ENCODE data around the gene MLLT3.

The MLLT3 gene

DNA sequence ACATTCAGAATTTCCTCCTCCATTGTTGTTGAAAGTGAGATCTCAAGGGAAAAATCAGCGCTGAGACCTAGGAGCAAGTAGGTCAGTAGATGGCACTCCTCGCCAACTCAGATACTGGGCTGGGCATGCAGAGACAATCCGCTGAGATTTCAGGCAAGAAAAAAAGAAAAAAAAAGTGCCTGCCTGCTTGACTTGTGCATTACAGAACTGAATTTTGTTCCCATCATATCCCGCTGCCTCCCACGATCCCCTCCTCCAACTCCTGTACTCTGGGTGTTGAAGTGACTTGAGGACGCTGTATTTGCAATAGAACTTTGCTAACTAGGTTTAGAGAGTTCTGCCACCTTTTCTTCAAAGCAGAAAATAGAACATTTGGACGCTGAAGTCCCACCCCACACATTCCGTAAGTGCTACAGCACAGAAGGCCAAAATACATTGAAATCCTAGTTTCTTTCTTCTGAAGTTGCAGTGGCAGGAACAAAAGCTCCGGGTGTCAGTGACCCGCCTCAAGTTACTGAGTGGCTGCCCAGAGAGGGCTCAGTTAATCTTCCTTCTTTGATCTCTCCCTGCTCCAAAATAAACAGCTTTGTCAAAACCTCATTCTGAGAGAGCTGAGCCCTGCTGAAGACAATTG lies 265.8 kb downstream of the MLLT3 start:
- no peak for FAIRE-seq
- peak; percentile 36 for DNase-seq (ENCODE audit: insufficient read length, low spot score)

DNA sequence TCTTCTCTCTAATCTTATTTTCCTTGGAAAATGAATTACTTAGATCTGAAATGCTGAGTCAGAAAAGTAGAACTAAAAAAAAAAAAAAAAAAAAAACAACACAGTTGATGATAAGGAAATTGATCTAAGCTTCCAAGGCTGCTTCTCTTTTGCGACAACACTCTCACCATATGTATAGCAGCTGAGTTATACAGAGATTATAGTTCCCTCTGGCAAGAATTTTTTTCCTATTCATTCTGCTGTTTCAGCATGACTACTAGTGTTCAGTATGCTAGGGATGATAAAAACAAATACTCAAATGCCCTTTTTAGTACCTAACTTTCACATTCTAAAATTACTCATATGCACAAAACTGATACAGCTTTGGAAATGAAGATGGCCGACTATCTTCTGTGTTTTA lies 267.3 kb downstream of the MLLT3 start:
- DNase-seq (ENCODE audit: insufficient read length, low spot score) (no peak), FAIRE-seq (no peak)

DNA sequence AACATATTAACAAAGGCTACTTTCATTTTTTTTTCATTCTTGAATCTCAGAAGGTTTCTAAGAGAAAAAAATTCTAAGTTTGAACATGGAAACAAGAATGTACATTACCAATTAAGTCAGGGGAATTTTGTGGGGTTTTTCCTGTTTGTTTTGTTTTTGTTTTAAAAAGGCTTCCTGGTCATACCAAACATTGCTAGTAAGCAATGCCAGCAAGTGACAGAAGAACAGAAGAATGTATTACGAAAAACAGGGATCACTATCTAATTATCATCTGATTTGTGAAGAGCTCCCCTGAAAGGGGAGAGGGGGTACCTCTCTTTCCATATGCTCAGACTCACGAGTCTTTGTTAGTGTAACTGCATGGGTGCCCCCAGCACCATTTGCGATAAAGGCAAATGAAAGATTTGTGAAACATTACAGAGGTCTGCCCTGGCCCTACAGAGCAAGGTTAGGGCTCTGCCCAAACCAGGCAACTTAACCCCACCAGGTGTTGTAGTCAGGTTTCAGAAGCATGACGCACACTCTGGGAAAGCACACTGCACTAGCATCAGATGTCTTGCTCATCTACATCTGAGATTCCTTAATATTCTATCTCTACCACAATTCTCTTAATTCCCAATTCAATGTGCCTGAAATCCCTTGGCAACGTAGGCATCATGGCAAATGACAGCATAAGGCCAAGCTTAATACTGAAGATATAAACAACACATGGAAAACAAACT lies 268.2 kb downstream of the MLLT3 start:
- FAIRE-seq: no peak

DNA sequence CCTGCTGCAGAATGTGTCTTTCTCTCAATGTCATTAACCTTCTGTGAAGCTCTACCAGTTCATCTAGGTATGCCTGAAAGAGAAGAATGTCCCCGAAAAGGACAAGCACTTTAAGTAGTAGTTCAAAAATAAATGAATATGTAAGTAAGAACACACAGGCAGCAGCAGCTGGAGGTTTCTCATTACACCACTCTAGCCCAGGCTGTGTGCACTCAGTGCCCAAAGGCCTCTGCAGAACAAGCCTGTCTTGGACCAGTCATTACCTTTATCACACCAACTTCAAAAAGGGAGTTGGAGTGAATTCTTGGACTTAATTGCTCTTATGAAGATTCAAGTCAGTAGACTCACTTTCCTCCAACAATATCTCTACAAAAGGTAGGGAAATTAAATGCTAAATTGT lies 268.8 kb downstream of the MLLT3 start:
- FAIRE-seq (no peak), DNase-seq (ENCODE audit: insufficient read length, low spot score) (no peak)

More for the DNA sequence above, 268.2 kb downstream of the MLLT3 start:
- no peak for DNase-seq (ENCODE audit: insufficient read length, low spot score)

DNA sequence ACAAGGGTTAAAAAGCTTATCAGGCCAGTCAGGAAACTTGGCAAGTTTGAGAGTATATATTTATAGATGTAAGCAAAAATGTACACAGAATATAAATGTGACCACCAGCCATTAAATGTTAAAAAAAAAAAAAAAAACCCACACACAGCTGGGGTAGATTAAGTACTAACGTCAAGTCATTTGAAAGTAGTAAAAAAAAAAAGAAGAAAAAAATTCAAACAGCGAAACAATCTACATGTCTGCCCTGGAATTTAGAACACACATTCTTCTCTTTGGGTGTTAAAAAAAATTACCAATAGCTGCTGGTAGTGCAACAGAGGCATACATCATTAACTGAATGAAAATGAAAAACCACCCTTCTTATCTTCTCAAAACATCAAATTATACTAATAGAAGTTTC lies 269.7 kb downstream of the MLLT3 start:
- FAIRE-seq: no peak
- DNase-seq (ENCODE audit: insufficient read length, low spot score): no peak

DNA sequence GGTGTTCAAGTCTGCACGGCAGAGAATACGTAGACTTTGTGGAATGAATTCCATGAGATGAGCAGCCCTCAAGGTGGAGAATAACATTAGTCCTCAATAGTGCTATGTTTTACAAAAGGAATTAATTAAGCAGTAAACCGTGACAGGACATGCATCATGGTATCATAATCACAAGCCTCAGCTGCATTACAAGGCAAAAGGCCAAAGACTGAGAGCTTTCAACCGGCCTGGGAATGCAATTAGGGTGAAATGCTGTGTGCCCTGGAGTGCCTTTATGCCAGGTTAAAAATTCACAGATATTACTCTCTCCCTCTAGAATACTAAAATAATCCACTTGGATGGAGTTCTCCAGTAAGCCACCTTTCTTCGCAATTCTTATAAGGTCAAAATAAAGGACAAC lies 270.6 kb downstream of the MLLT3 start:
- DNase-seq (ENCODE audit: insufficient read length, low spot score) (no peak), FAIRE-seq (no peak)

DNA sequence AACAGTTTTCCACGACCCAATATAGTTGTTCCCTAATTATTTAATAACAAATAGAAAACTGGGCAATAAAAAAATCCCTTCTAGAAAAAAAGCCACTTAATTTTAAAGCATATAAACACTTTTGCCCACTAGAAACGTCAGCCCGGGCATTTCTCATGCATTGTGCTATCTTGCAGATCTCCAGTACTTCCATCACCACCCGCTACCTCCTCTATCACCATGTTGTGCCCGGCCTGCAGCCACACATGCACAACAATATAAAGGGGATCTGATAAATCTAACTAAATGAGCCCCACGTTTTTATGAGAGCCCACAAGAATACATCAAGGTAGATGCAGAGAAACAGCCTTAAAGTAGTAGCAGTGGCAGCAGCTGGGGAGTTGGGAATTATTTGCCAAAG lies 272.7 kb downstream of the MLLT3 start:
- FAIRE-seq (no peak), DNase-seq (ENCODE audit: insufficient read length, low spot score) (no peak)

DNA sequence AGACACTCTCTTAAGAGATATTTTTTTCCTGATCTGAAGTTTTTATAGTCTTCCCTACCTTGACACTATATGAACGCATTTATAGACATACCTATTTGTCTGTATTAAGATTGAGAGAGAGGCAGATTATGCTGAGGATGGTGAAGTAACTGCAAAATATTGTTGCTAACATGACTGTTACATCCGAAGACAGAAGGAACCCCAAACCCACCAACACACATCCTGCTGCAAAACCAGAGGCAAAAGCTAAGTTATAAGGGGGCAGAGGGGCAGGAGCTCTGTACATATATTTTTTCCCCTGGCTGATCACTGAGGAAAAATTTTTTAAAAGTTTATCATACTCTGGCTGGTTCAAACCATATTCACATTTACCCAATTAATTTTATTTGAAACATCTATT lies 279.0 kb downstream of the MLLT3 start:
- FAIRE-seq (no peak), DNase-seq (ENCODE audit: insufficient read length, low spot score) (no peak)

DNA sequence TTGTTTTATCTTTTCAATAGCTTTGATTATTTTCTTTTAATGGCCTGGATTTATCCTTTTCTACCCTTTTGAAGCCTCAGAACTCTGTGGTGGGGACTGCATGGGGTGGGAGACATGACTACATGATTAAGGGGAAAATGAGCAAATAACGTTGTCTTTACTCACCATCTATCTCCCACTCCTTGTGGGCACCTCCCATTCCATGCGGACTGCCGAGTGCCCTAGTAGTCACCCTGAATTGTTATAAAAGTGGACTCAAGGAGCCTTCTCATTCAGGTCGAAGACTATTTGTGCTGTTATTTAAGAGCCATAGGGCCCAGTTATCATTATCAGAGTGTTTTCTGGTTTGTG lies 281.8 kb downstream of the MLLT3 start:
- DNase-seq (ENCODE audit: insufficient read length, low spot score) (no peak), FAIRE-seq (no peak)

DNA sequence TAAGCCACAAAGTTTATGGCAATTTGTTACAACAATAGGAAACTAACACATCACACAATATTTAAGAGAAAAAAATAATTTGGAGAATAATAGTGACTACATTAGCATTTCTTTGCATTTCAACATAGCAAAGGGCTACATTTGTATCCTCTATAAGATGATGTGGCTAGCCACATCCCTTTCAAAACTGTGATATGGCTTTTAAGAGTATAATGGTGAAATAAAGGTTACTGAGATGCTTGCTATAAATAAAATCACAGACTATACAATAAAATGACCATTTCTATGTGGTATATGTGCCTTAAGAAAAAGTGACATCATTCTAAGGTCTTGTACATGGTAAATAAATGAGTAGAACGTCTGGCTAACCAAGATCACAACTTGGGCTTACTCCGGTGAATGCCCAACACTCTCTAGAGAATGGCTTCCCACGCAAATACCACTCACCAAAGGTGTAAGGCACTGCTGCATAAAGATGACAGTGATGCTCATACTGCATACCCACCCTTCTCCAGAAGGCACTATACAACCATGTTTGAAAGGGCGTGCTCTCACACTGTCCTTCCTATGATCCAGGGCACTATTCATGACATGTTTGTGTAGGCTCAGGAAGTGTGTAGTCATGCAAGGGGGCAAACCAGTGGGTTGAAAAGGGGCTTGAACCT lies 286.5 kb downstream of the MLLT3 start:
- no peak for DNase-seq (ENCODE audit: insufficient read length, low spot score)
- FAIRE-seq: no peak

DNA sequence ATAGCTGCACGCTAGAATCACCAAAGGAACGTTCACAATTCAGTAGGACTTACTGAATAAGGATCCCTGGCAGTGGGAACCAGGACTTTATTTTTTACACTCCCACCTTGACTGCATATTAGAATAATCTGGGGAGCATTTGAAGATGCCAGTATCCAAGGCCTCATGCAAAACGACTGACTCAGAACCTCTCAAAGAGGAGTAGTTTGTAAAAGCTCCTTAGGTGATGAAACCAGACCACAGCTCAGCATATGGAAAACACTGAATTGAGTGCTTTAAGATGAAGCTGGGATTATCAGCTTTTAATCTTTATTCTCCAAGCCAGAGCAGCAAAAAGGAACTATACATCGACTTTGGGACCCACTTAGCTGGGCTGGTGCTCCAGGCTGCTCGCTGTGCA lies 288.3 kb downstream of the MLLT3 start:
- FAIRE-seq: no peak

DNA sequence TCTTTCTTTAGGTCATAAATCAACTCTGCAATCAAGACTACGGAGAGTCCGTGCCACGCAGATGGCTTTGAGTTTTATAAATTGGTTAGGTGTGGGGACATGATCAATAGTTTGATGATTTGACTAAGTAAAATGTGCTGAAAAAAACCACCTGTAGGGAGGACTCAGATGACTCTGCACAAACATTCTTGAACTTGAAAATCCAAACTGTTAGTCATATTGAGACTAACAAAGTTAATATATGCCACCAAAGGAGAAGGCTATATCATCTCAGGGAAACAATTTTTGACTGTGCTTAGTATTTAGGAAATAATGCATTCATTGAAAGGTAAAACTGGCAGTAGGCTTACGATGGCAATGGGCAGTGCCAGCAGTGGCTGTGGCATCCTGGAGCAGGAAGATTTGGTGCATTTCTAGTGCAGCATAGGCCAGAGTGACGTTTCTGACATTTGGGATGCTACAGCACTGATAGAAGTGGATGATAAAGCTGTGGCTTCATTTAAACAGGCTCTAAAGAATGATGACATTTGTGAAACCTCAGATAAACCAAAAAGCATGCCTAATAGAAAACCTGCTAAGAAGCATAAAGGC lies 291.1 kb downstream of the MLLT3 start:
- no peak for FAIRE-seq
- no peak for DNase-seq (ENCODE audit: insufficient read length, low spot score)

More for the DNA sequence above, 288.3 kb downstream of the MLLT3 start:
- DNase-seq (ENCODE audit: insufficient read length, low spot score): no peak

DNA sequence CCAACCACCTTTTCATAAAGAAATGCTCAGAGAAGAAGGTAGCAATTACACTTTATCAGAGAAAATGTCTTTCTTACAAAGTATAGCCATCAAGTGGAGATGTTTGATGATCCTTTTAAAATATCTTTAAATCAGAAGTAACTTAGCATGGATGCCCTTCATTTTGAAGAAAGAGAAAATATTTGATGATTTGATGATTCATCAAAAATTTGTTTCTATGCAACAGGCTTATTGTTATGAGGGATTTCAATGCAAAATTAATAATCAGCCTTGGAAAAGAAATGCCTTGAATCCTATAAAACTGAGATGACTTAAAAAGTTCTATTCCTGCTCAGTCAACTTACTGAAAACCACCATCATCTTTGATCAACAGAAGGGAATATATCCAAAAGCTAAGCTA lies 291.6 kb downstream of the MLLT3 start:
- no peak for FAIRE-seq
- DNase-seq (ENCODE audit: insufficient read length, low spot score): no peak

DNA sequence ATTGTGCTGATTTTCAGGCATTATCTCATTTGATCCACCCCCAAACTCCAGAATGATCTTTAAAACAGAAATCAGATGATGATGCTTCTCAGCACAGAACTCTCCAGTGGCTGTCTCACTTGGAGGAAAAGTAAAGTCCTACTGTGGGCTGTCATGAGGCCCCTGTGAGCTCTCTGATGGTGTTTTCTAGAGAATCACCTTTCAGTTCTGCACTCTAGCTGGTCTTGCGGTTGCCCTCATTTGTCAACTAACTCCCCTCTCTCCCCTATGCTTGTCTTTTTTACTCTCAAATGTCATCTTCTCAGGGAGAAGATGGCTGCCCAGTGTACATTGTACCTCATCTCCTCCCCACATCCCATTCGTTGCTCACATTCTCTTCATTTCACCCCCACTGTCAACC lies 295.8 kb downstream of the MLLT3 start:
- FAIRE-seq (no peak), DNase-seq (ENCODE audit: insufficient read length, low spot score) (no peak)

DNA sequence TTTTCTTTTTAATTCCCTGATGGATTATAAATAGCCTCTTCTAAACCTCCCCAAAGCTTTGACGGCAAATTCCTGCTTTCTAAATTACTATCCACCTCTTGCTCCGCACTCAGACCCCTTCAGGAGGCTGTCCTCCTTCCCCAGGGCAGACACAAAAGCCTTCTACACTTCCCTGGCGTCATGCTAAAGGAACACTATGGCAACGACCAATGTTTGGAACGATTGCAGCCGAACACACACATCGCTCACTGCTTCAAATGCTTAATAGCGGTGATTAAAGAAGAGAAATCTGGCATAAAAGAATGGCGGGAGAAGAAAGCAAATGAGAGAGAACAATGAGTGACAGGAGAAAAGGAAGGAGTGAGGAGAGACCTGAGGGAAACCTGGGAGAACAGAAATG lies 297.3 kb downstream of the MLLT3 start:
- FAIRE-seq (no peak), DNase-seq (ENCODE audit: insufficient read length, low spot score) (no peak)

DNA sequence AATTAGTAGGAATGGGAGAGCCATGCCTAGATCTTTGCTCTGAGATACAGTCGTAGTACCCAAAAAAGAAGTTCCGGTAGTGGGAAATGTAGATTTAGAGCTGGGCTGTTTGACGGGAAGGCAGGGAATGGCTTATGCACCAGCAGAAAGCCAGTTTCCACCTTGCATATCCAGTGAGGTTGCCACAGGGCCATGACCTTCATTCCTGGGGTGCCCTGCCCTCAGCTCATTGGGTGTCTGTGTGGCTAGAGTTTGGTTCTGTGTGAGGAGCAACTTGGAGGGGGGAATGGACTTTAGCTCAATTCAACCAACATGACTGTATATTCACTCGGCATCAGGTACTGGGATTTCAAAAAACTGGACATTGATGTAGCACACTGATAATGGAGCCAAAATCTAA lies 300.1 kb downstream of the MLLT3 start:
- no peak for FAIRE-seq
- no peak for DNase-seq (ENCODE audit: insufficient read length, low spot score)

DNA sequence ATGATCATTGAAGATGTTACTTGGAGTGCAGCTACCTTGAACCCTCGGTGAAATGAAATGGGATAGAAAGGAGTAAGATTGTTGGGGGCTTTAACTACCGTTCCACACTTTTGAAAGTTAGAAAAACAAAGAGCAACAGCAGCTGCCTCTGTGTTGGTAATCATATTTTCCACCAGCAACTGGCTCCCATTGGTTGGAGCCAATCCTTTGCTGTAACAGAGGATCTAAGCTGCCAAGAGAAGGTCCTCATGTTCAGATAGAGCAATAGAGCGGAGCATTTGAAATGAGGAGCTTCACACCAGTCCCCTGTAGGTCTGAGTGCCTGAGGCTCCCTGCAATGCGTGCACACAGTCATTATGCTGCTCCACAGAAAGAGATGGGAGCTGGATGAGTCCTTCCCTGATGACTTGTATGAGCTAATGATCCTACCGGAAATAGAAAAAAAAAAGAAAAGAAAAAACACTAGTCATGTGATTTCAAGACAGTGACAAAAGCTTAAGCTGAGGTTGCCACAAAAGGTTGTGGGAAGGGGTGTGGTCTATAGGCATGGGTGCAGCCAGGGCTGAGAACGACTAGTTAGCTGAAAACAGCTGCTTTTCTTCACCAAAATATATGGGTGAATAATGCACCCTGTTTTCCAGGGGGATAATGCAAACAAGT lies 300.7 kb downstream of the MLLT3 start:
- FAIRE-seq (no peak), DNase-seq (ENCODE audit: insufficient read length, low spot score) (no peak)

DNA sequence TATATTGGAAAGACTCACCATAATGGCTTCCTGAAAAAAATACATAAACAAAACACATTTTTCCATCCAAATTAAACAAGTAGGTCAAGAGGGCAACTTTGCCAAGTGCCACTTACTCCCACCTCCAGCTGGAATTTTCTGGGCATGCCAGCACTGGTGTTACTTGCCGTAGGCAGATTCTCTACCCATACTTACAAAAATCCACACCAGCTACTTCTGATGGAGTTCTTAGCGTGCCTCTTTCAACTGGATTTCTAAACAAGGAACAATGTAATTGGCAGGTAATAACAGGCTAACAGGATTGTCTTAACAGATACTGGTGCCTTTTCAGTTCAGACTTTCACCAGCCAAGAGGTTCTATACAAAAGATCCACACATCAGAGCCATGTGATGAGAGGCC lies 301.4 kb downstream of the MLLT3 start:
- FAIRE-seq: no peak
- no peak for DNase-seq (ENCODE audit: insufficient read length, low spot score)

DNA sequence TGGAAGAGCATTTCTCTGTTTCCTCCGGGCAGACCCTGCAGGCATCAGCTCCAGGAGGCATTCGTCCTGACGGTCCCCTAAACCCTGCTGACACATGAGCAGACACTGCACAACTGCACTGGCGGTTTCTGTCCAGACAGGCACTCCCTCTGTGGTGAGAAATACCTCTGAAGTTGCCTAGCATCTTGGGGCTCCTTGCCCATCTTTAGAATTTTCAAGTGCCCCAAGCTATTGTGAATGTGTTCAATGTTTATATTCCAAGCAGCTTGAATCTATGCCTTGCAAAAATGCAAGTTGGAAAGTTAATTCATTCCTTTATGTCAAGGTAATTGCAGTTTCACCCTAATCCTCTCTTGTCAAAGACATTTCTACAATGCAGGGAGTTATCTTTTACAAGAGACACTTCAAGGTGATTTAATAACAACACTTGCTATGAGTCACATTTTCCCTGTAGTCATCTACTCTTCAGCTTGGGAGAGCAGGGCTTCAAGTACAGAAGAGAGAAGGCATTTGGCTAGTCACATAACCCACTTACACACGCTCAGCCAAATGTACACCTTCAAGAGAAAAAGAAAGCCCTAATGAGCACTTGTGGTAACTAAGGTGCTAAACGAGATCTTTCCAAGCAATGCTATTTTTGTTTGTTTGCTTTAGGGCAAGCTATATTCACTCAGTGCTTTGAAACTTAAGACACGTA lies 302.5 kb downstream of the MLLT3 start:
- no peak for FAIRE-seq
- no peak for DNase-seq (ENCODE audit: insufficient read length, low spot score)

DNA sequence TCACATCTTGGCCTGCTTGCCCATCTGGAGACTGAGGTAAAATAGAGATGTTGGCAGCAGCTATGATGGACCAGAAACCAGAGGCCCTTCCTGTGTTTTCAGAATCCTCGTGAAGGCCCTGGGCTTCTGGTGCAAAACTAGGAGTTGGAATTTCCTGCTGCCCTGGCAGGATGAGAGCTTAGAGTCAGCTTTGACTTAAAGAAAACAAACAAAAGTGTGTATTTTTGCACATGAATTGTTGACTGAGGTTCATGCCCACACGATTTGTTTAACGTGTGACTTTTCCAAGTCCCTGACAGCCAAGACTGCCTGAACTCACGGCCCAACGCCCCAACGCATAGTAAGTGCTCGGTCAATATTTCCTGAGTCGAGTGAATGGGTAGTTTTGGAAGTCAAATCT lies 303.1 kb downstream of the MLLT3 start:
- no peak for FAIRE-seq
- no peak for DNase-seq (ENCODE audit: insufficient read length, low spot score)

DNA sequence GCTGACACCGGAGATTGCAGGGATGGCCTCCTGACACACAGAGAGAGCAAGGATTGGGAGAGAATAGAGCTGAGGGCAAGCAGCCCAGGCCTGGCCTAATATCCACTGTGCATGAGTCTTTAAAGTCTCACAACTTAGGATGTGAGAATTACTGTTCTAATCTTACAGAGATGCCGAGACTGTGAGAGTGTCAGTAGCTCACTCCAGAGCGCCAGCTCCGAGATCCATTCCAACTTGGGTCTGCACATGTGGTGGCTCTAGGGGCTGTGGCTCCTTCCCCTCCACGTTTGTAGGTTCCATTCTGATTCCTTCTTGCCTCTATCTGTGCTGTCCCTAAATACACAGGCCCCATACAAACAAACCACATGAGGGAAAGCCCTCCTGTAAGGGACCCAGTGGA lies 304.6 kb downstream of the MLLT3 start:
- DNase-seq (ENCODE audit: insufficient read length, low spot score): no peak
- FAIRE-seq: no peak

All from HTR-8/SVneo (cell line).